Occipital lobe (tissue), 2 donors: ENCODE results near the gene CNPPD1. TPM values are rescaled to one million over a fixed set of nuclear protein-coding genes. Genes with fewer than 3 reads are reported as not detected.

Source experiments
- DNase-seq: peaks from one replicate; lab custom pipeline; 2025; lab: John Stamatoyannopoulos, UW
- total RNA-seq: library from RNA; depleted of rRNA; stranded (reverse); fragments of >200 nt; gene quantifications from one replicate; pipeline ENCODE4 v1.2.3, GENCODE V29; 2014

The CNPPD1 gene
- total RNA-seq, 1 donor from 2014 or later = 39.3 TPM

DNA sequence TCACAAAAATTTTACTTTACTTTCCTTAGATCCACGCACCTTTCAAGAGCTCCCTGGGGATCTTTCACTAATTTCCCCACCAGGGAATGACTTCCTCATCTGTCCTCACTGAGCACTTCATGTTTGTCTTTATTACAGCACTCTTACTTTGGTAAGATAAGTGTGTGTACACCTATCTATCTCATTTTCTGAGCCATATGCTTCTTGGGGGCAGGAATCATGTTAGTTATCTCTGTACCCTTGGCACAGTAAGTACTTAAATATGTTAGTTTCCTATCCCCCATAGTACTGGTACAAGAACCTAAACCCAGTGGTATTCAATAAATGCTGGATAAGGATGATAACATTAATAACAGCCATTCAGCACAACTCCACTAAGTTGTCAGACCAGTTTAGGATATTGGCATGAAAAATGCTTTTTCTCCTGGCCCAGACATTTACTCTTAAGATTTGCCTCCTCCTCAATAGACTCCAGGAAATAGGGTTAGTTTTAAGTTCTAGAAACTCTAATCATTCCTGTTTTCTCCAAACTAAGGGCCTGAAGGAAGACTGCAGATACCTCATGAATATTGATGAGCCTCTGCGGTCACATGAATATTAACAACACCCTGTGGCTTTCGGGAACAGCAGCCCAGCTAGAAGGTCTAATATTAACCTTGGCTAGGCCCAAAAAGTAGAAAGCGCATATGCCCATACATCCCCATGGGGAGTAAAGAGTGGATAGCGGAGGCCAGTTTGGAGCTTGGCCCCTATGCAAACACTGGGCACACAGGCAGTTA is 54.3 kb downstream of the CNPPD1 start:
- DNase-seq = no peak

Other genes starting within 250 kb of the CNPPD1 start
- 6.2 TPM for gene CDK5R2, start 217.3 kb downstream of the CNPPD1 start, total RNA-seq
- gene FEV, start 191.7 kb downstream of the CNPPD1 start, total RNA-seq = not detected
- gene CRYBA2, start 183.5 kb downstream of the CNPPD1 start, total RNA-seq = not detected
- 0.16 TPM for gene CFAP65, start 135.4 kb downstream of the CNPPD1 start, total RNA-seq
- gene IHH, start 116.0 kb downstream of the CNPPD1 start, total RNA-seq = 0.16 TPM
- gene NHEJ1, start 16.1 kb downstream of the CNPPD1 start, total RNA-seq = 9.2 TPM
- gene SLC23A3, start 6.9 kb downstream of the CNPPD1 start, total RNA-seq = 0.31 TPM
- 73.8 TPM for gene RETREG2, start 1.4 kb upstream of the CNPPD1 start, total RNA-seq
- 14.5 TPM for gene ZFAND2B, start 29.9 kb upstream of the CNPPD1 start, total RNA-seq
- 32.0 TPM for gene ABCB6, start 42.0 kb upstream of the CNPPD1 start, total RNA-seq
- 24.5 TPM for gene ATG9A, start 52.7 kb upstream of the CNPPD1 start, total RNA-seq
- gene ANKZF1, start 52.9 kb upstream of the CNPPD1 start, total RNA-seq = 40.4 TPM
- gene GLB1L, start 68.5 kb upstream of the CNPPD1 start, total RNA-seq = 2.7 TPM
- 15.4 TPM for gene STK16, start 68.6 kb upstream of the CNPPD1 start, total RNA-seq
- not detected for gene TUBA4B, start 76.3 kb upstream of the CNPPD1 start, total RNA-seq
- 2.7 TPM for gene TUBA4A, start 77.0 kb upstream of the CNPPD1 start, total RNA-seq
- gene DNAJB2, start 102.4 kb upstream of the CNPPD1 start, total RNA-seq = 73.2 TPM
- 32.6 TPM for gene PTPRN, start 132.5 kb upstream of the CNPPD1 start, total RNA-seq
- gene RESP18, start 155.8 kb upstream of the CNPPD1 start, total RNA-seq = not detected
- gene DNPEP, start 211.0 kb upstream of the CNPPD1 start, total RNA-seq = 17.5 TPM
- gene DES, start 241.5 kb upstream of the CNPPD1 start, total RNA-seq = 2.3 TPM